SK-N-SH (cell line): Measurements from ENCODE around the gene PPP2R2B.
A peak's percentile ranks its signal among the peaks of the same experiment; 100 is the strongest.

ENCODE experiments used
- CTCF ChIP-seq: fragments of 200-600 bp; sonication (generic); IDR thresholded peaks from 2 replicates; pipeline ENCODE4 v1.6.1; 2017; ENCODE audit warnings: antibody characterized with exemption, mild to moderate bottlenecking, moderate library complexity
- ELF1 ChIP-seq: IDR thresholded peaks from 2 replicates; pipeline ENCODE4 v1.4.0; 2012
- EP300 ChIP-seq, 2 experiments: IDR thresholded peaks; 2 replicates each; pipeline versions ENCODE4 v1.4.0 to v1.6.1; 2012; ENCODE audit warnings: borderline replicate concordance in 1 of 2, low read depth in 1 of 2, low read length in 1 of 2
- POLR2AphosphoS5 ChIP-seq: IDR thresholded peaks from 2 replicates; pipeline ENCODE4 v1.6.1; 2012; ENCODE audit warnings: low read depth, low read length
- TF ChIP-seq, protein P1 (sequence below): IDR thresholded peaks from 2 replicates; pipeline ENCODE4 v1.6.1; 2012; ENCODE audit warnings: mild to moderate bottlenecking, low read depth, low read length, moderate library complexity
- TF ChIP-seq, protein P2 (sequence below): IDR thresholded peaks from 2 replicates; pipeline ENCODE4 v1.4.0; 2012; ENCODE audit warnings: low read depth

- TF ChIP-seq POLR2AphosphoS5: no peak
- TF ChIP-seq, protein P1, sequence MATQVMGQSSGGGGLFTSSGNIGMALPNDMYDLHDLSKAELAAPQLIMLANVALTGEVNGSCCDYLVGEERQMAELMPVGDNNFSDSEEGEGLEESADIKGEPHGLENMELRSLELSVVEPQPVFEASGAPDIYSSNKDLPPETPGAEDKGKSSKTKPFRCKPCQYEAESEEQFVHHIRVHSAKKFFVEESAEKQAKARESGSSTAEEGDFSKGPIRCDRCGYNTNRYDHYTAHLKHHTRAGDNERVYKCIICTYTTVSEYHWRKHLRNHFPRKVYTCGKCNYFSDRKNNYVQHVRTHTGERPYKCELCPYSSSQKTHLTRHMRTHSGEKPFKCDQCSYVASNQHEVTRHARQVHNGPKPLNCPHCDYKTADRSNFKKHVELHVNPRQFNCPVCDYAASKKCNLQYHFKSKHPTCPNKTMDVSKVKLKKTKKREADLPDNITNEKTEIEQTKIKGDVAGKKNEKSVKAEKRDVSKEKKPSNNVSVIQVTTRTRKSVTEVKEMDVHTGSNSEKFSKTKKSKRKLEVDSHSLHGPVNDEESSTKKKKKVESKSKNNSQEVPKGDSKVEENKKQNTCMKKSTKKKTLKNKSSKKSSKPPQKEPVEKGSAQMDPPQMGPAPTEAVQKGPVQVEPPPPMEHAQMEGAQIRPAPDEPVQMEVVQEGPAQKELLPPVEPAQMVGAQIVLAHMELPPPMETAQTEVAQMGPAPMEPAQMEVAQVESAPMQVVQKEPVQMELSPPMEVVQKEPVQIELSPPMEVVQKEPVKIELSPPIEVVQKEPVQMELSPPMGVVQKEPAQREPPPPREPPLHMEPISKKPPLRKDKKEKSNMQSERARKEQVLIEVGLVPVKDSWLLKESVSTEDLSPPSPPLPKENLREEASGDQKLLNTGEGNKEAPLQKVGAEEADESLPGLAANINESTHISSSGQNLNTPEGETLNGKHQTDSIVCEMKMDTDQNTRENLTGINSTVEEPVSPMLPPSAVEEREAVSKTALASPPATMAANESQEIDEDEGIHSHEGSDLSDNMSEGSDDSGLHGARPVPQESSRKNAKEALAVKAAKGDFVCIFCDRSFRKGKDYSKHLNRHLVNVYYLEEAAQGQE: no peak
- TF ChIP-seq ELF1: no peak
- TF ChIP-seq CTCF: peak; percentile 67
- no peak for TF ChIP-seq EP300 (IDR thresholded peaks at IDR 0.05; ENCODE audit: borderline replicate concordance in 1 of 2, low read depth in 1 of 2, low read length in 1 of 2)
- TF ChIP-seq, protein P2, sequence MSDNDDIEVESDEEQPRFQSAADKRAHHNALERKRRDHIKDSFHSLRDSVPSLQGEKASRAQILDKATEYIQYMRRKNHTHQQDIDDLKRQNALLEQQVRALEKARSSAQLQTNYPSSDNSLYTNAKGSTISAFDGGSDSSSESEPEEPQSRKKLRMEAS: no peak
These were observed 216.3 kb downstream of the PPP2R2B start for GRCh38 chr5:146662229-146662628.
